Mesendoderm (in vitro differentiated cells): ENCODE data around the gene PKNOX2.

Experiments used
- DNase-seq: peaks from one replicate; pipeline ENCODE4 v3.0.0; 2013
- H2AK5ac ChIP-seq: 2 replicates; pipeline ENCODE4 v1.6.1; 2013; ENCODE audit warnings: low read length, inconsistent platforms
- H2BK120ac ChIP-seq: 2 replicates; pipeline ENCODE4 v1.6.1; 2013; ENCODE audit warnings: low read depth, mild to moderate bottlenecking, low read length, moderate library complexity, mixed read lengths
- H2BK15ac ChIP-seq: replicated peaks from 2 replicates; pipeline ENCODE4 v1.6.1; 2013; ENCODE audit warnings: low read depth, mild to moderate bottlenecking, moderate library complexity
- H2BK5ac ChIP-seq: 2 replicates; pipeline ENCODE4 v1.6.1; 2013; ENCODE audit warnings: low read length, inconsistent platforms
- H3K18ac ChIP-seq: 2 replicates; pipeline ENCODE4 v1.6.1; 2013; ENCODE audit warnings: mild to moderate bottlenecking, low read length, mixed read lengths
- H3K23ac ChIP-seq: one replicate; pipeline ENCODE4 v1.6.1; 2013; ENCODE audit warnings: low read length
- H3K27ac ChIP-seq: 2 replicates; pipeline ENCODE4 v1.5.1; 2013; ENCODE audit warnings: low read depth, mild to moderate bottlenecking, inconsistent platforms, low read length, moderate library complexity
- H3K27me3 ChIP-seq: 2 replicates; pipeline ENCODE4 v1.6.1; 2013; ENCODE audit warnings: low read length, control low read depth, mild to moderate bottlenecking, inconsistent platforms; ENCODE audit not compliant: insufficient read depth, poor library complexity
- H3K36me3 ChIP-seq: 2 replicates; pipeline ENCODE4 v1.6.1; 2013; ENCODE audit warnings: low read length, inconsistent platforms; ENCODE audit not compliant: control insufficient read depth, insufficient read depth
- H3K4ac ChIP-seq: one replicate; pipeline ENCODE4 v1.6.1; 2013; ENCODE audit warnings: low read depth, mild to moderate bottlenecking, low read length, moderate library complexity
- H3K4me1 ChIP-seq: 2 replicates; pipeline ENCODE4 v1.6.1; 2013; ENCODE audit warnings: low read depth, low read length, inconsistent platforms; ENCODE audit not compliant: control insufficient read depth
- H3K4me2 ChIP-seq: 2 replicates; pipeline ENCODE4 v1.6.1; 2013; ENCODE audit warnings: low read length
- H3K4me3 ChIP-seq: 2 replicates; pipeline ENCODE4 v1.5.1; 2013; ENCODE audit warnings: mild to moderate bottlenecking, low read length
- H3K56ac ChIP-seq: one replicate; pipeline ENCODE4 v1.6.1; 2013; ENCODE audit warnings: low read length
- H3K79me1 ChIP-seq: 2 replicates; pipeline ENCODE4 v1.6.1; 2013; ENCODE audit warnings: low read length, inconsistent platforms
- H3K79me2 ChIP-seq: 2 replicates; pipeline ENCODE4 v1.6.1; 2013; ENCODE audit warnings: mild to moderate bottlenecking, low read length; ENCODE audit not compliant: control insufficient read depth, insufficient read depth
- H3K9ac ChIP-seq: 2 replicates; pipeline ENCODE4 v1.6.1; 2013; ENCODE audit warnings: low read length, inconsistent platforms
- H4K5ac ChIP-seq: one replicate; pipeline ENCODE4 v1.6.1; 2013; ENCODE audit warnings: low read length
- H4K8ac ChIP-seq: one replicate; pipeline ENCODE4 v1.6.1; 2013; ENCODE audit warnings: low read depth, mild to moderate bottlenecking, control low read depth, low read length, moderate library complexity
- WGBS: extraction: QIAGEN DNeasy Blood & Tissue Kit; methylation state at CpG from one replicate; pipeline ENCODE4 v1.1.7; 2013; ENCODE audit warnings: low lambda C conversion rate, missing lambda C conversion rate; ENCODE audit not compliant: insufficient coverage; ENCODE audit errors: extremely low coverage; 5-methylcytosine and 5-hydroxymethylcytosine counted together

The PKNOX2 gene

GRCh38 chr11:125292100-125292499, 127.5 kb downstream of the PKNOX2 start:
- no peak overlapping the region for H2BK15ac ChIP-seq
- H3K56ac ChIP-seq: no peak overlapping the region
- no peak for DNase-seq
- no peak overlapping the region for H3K27ac ChIP-seq
- no peak overlapping the region for H3K18ac ChIP-seq
- H3K9ac ChIP-seq: no peak overlapping the region
- H3K4me2 ChIP-seq: no peak overlapping the region
- H3K4ac ChIP-seq: no peak overlapping the region
- H3K23ac ChIP-seq: no peak overlapping the region
- no peaks in the 10 kb centered on the region for H3K79me1 ChIP-seq
- no peak overlapping the region for H4K8ac ChIP-seq
- H2BK120ac ChIP-seq: no peak overlapping the region
- no peaks in the 10 kb centered on the region for H3K36me3 ChIP-seq
- H3K4me3 ChIP-seq: no peak overlapping the region
- H4K5ac ChIP-seq: no peak overlapping the region
- no peak overlapping the region for H2AK5ac ChIP-seq
- no peak overlapping the region for H2BK5ac ChIP-seq
- no peaks in the 10 kb centered on the region for H3K27me3 ChIP-seq
- H3K4me1 ChIP-seq: no peaks in the 10 kb centered on the region
- H3K79me2 ChIP-seq: no peaks in the 10 kb centered on the region
- no CpG with 5 or more reads among the region's 6 CpGs for WGBS

- Histone ChIP-seq H3K4ac (no peak overlapping the region), H3K27me3 (no peaks in the 10 kb centered on the region), H3K4me2 (no peak overlapping the region), H2AK5ac (no peak overlapping the region), H2BK5ac (no peak overlapping the region), H3K4me3 (no peak overlapping the region), H4K5ac (no peak overlapping the region), H3K4me1 (no peaks in the 10 kb centered on the region), H4K8ac (no peak overlapping the region), H3K27ac (no peak overlapping the region), H2BK120ac (no peak overlapping the region), H3K79me2 (no peaks in the 10 kb centered on the region), H3K23ac (no peak overlapping the region), H3K56ac (no peak overlapping the region), H3K18ac (no peak overlapping the region), H3K79me1 (no peaks in the 10 kb centered on the region), H3K36me3 (no peaks in the 10 kb centered on the region), H3K9ac (no peak overlapping the region), H2BK15ac (no peak overlapping the region)
- WGBS: 100% methylated on average over 2 of the region's 5 CpGs
- no peak for DNase-seq
Measured at GRCh38 chr11:125293596-125293995, 129.0 kb downstream of the PKNOX2 start.

- H3K4me3 ChIP-seq: no peak overlapping the region
Measured at GRCh38 chr11:125295931-125296330, 131.4 kb downstream of the PKNOX2 start.

GRCh38 chr11:125297346-125297915, 132.9 kb downstream of the PKNOX2 start:
- no peak overlapping the region for H3K4ac ChIP-seq
- H3K23ac ChIP-seq: no peak overlapping the region
- H4K5ac ChIP-seq: no peak overlapping the region
- H3K4me2 ChIP-seq: no peak overlapping the region
- no CpG with 5 or more reads among the region's 7 CpGs for WGBS
- H3K27me3 ChIP-seq: no peaks in the 10 kb centered on the region
- no peaks in the 10 kb centered on the region for H3K79me2 ChIP-seq
- no peak overlapping the region for H3K56ac ChIP-seq
- no peak overlapping the region for H2BK15ac ChIP-seq
- peaks cover 4% of the 10 kb centered on the region for H3K4me1 ChIP-seq
- H3K9ac ChIP-seq: no peak overlapping the region
- no peak overlapping the region for H3K27ac ChIP-seq
- no peaks in the 10 kb centered on the region for H3K79me1 ChIP-seq
- no peak overlapping the region for H2BK5ac ChIP-seq
- DNase-seq: no peak
- no peak overlapping the region for H3K4me3 ChIP-seq
- no peak overlapping the region for H4K8ac ChIP-seq
- H3K18ac ChIP-seq: no peak overlapping the region
- no peaks in the 10 kb centered on the region for H3K36me3 ChIP-seq
- no peak overlapping the region for H2AK5ac ChIP-seq
- H2BK120ac ChIP-seq: no peak overlapping the region

More at GRCh38 chr11:125295931-125296330, 131.4 kb downstream of the PKNOX2 start:
- Histone ChIP-seq H3K18ac (no peak overlapping the region), H3K79me1 (no peaks in the 10 kb centered on the region), H3K9ac (no peak overlapping the region), H3K4me1 (no peaks in the 10 kb centered on the region), H2AK5ac (no peak overlapping the region), H3K27ac (no peak overlapping the region), H4K5ac (no peak overlapping the region), H3K56ac (no peak overlapping the region), H2BK120ac (no peak overlapping the region), H3K23ac (no peak overlapping the region), H3K27me3 (no peaks in the 10 kb centered on the region), H3K4me2 (no peak overlapping the region), H2BK5ac (no peak overlapping the region), H3K36me3 (no peaks in the 10 kb centered on the region), H3K4ac (no peak overlapping the region), H4K8ac (no peak overlapping the region), H2BK15ac (no peak overlapping the region), H3K79me2 (no peaks in the 10 kb centered on the region)
- no peak for DNase-seq
- WGBS: no CpG with 5 or more reads among the region's 6 CpGs

GRCh38 chr11:125299061-125299615, 134.6 kb downstream of the PKNOX2 start:
- Histone ChIP-seq H3K27me3 (no peaks in the 10 kb centered on the region), H4K8ac (no peak overlapping the region), H3K18ac (no peak overlapping the region), H4K5ac (no peak overlapping the region), H3K4me3 (no peak overlapping the region), H3K79me1 (no peaks in the 10 kb centered on the region), H2BK15ac (no peak overlapping the region), H3K56ac (no peak overlapping the region), H3K79me2 (no peaks in the 10 kb centered on the region), H3K4ac (no peak overlapping the region), H3K4me1 (peaks cover 4% of the 10 kb centered on the region), H3K4me2 (no peak overlapping the region), H3K9ac (no peak overlapping the region), H3K27ac (no peak overlapping the region), H2BK120ac (no peak overlapping the region), H3K36me3 (no peaks in the 10 kb centered on the region), H3K23ac (no peak overlapping the region), H2BK5ac (no peak overlapping the region), H2AK5ac (no peak overlapping the region)
- WGBS: no CpG with 5 or more reads among the region's 8 CpGs
- no peak for DNase-seq

GRCh38 chr11:125299821-125300220, 135.3 kb downstream of the PKNOX2 start:
- H3K36me3 ChIP-seq: no peaks in the 10 kb centered on the region
- H2BK15ac ChIP-seq: no peak overlapping the region
- H3K4ac ChIP-seq: no peak overlapping the region
- no peaks in the 10 kb centered on the region for H3K27me3 ChIP-seq
- no peak for DNase-seq
- no peak overlapping the region for H3K23ac ChIP-seq
- no peak overlapping the region for H3K4me2 ChIP-seq
- no peak overlapping the region for H3K56ac ChIP-seq
- H3K4me3 ChIP-seq: no peak overlapping the region
- H3K79me1 ChIP-seq: no peaks in the 10 kb centered on the region
- H3K9ac ChIP-seq: no peak overlapping the region
- H3K18ac ChIP-seq: no peak overlapping the region
- H2BK120ac ChIP-seq: no peak overlapping the region
- H4K5ac ChIP-seq: no peak overlapping the region
- H3K79me2 ChIP-seq: no peaks in the 10 kb centered on the region
- no peak overlapping the region for H2AK5ac ChIP-seq
- H4K8ac ChIP-seq: no peak overlapping the region
- peaks cover 4% of the 10 kb centered on the region for H3K4me1 ChIP-seq
- H3K27ac ChIP-seq: no peak overlapping the region
- WGBS: no CpG with 5 or more reads among the region's 9 CpGs
- no peak overlapping the region for H2BK5ac ChIP-seq
